Chondrocyte (in vitro differentiated cells): Measurements from ENCODE around the gene ZNF618. TPM values are rescaled to one million over a fixed set of nuclear protein-coding genes. Genes with fewer than 3 reads are reported as not detected.

ENCODE experiments used
- DNase-seq: peaks from one replicate; pipeline ENCODE4 v3.0.0; 2021; ENCODE audit warnings: mixed read lengths, low spot score
- H3K27ac Mint-ChIP-seq: one replicate; pipeline ENCODE4 v1.8.0; 2021; ENCODE audit warnings: mild to moderate bottlenecking, moderate library complexity, mixed read lengths; ENCODE audit not compliant: unreplicated experiment
- H3K27me3 Mint-ChIP-seq: 2 replicates; pipeline ENCODE4 v1.8.0; 2021; ENCODE audit warnings: low read depth, mixed read lengths
- H3K36me3 Mint-ChIP-seq: 2 replicates; pipeline ENCODE4 v1.8.0; 2021; ENCODE audit warnings: low read depth, mixed read lengths
- H3K4me1 Mint-ChIP-seq: 2 replicates; pipeline ENCODE4 v1.8.0; 2021; ENCODE audit warnings: low read depth, mild to moderate bottlenecking, mixed read lengths
- H3K4me3 Mint-ChIP-seq: one replicate; pipeline ENCODE4 v1.8.0; 2021; ENCODE audit warnings: mild to moderate bottlenecking, moderate library complexity, mixed read lengths; ENCODE audit not compliant: unreplicated experiment
- H3K9me3 Mint-ChIP-seq: 2 replicates; pipeline ENCODE4 v1.8.0; 2021; ENCODE audit warnings: low read depth, mixed read lengths
- CTCF ChIP-seq: fragments of 200-600 bp; sonication (generic); IDR thresholded peaks from 2 replicates; pipeline ENCODE4 v1.5.0; 2021; ENCODE audit warnings: antibody characterized with exemption, mild to moderate bottlenecking, moderate library complexity
- total RNA-seq: library from RNA; stranded (reverse); gene quantifications from 3 replicates; pipeline ENCODE4 v1.2.1, GENCODE V29; 2021

Gene ZNF618
- total RNA-seq, 1 donor from 2014 or later = 25.5 TPM

DNA sequence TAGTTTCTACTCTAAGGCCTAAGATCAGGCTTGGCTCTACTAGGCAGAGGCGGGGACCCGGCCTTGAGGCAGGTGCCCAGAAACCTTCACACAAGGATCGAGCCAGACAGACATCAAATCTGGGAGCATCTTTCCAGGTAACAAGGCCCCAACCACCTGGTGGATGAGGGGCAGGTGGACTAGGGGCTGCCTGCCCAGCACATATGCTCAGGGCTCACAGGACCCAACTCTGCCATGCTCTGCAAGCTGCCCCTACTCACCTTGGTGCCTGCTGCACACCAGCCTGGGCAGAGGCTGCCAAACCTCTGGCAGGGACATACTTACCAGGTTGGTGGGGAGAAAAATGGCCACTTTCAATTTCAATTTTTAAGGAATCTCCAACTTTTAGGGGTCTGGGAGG, 2.2 kb upstream of the ZNF618 start:
- H3K27me3 Mint-ChIP-seq = peaks cover 5% of the 10 kb centered on the region
- H3K9me3 Mint-ChIP-seq = no peaks in the 10 kb centered on the region
- no peak overlapping the region for H3K27ac Mint-ChIP-seq
- no peak for DNase-seq
- TF ChIP-seq CTCF = no peak
- no peaks in the 10 kb centered on the region for H3K36me3 Mint-ChIP-seq
- peaks cover 19% of the 10 kb centered on the region for H3K4me1 Mint-ChIP-seq
- no peak overlapping the region for H3K4me3 Mint-ChIP-seq

DNA sequence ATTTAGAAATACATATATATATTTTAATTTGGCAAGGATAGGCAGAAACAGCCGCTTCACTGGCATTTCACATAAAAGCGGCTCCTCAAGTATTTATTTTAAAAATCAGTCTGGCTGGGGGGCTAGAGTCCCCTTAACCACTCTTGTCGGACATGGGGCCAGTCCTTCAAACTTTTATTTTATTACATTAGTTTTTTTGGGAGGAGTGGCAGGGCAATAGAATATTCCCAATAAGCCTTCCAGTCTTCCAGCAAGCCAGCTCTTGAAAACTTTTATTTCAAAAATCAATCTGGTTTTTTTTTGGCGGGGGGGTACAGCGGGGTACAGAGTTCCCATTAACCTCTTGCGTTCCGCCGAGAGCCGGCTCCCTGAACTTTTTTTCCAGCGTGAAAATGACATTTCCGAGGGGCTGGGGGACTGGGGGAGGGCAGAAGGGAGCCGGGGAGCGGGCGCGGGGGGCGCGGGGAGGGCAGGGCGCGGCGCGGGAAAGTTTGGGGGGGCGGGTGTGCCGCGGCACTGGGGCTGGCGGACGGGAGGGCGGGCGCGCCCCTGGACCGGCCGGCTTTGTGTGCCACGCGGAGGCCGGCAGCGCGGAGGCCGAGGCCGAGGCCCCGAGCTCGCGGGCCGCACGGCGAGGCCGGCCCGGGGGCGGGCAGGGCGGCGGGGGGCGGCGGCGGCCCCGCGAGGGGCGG, 504 bp upstream of the ZNF618 start:
- Mint-ChIP-seq H3K36me3 (no peaks in the 10 kb centered on the region), H3K9me3 (no peaks in the 10 kb centered on the region), H3K27me3 (peaks cover 5% of the 10 kb centered on the region), H3K27ac (no peak overlapping the region), H3K4me3 (peak overlapping the region; percentile 65), H3K4me1 (peaks cover 34% of the 10 kb centered on the region)
- no peak for DNase-seq
- TF ChIP-seq CTCF = no peak

GRCh38 chr9:113876993-113877368, 872 bp downstream of the ZNF618 start:
- no peak for DNase-seq
- no peaks in the 10 kb centered on the region for H3K36me3 Mint-ChIP-seq
- H3K4me1 Mint-ChIP-seq = peaks cover 39% of the 10 kb centered on the region
- no peak for TF ChIP-seq CTCF
- H3K9me3 Mint-ChIP-seq = no peaks in the 10 kb centered on the region
- H3K27me3 Mint-ChIP-seq = no peaks in the 10 kb centered on the region
- peak overlapping the region; percentile 93 for H3K27ac Mint-ChIP-seq
- peak overlapping the region; percentile 92 for H3K4me3 Mint-ChIP-seq

DNA sequence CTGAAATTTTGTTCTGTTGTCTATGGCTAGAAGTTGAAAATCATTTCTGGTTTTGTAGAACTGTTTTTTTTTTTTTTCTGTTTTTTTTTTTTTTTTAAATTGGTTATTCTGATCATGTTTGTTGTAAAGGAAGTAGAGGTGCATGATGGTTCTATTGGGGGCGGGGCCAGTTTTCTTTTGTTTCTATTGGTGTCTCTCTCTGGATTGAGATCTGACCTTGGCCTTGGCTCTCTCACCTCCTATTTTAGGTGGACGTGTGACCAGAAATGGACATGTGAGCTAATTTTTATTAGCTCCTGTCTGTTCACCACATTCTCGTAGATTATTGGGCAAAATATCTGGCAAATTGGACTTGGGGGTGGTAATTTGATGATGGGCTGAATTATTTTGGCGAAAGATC, 3.2 kb downstream of the ZNF618 start:
- no peaks in the 10 kb centered on the region for H3K9me3 Mint-ChIP-seq
- no peak for TF ChIP-seq CTCF
- peak overlapping the region; percentile 23 for H3K4me3 Mint-ChIP-seq
- H3K27me3 Mint-ChIP-seq = no peaks in the 10 kb centered on the region
- H3K4me1 Mint-ChIP-seq = peaks cover 47% of the 10 kb centered on the region
- no peaks in the 10 kb centered on the region for H3K36me3 Mint-ChIP-seq
- DNase-seq = no peak
- peak overlapping the region; percentile 22 for H3K27ac Mint-ChIP-seq

DNA sequence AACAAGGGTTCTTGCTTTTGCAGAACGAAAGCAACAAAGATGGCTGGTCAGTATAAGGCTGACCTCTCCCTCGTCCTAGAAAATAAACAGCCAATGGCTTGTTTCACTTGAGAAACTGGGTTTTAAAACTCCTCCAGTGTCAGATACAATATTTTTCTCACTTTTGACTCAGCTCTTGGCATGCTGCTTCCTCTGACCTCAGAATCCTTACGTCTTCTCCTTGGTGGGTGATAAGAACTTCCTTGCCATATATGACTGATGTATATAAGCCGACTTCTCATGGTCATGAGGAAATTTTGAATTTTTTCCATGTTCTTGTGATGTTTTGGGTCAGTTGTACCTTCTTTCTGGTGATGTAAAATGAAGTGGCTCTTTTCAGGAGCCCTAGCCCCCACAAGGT, 3.8 kb downstream of the ZNF618 start:
- no peak for DNase-seq
- Mint-ChIP-seq H3K4me1 (peaks cover 53% of the 10 kb centered on the region), H3K4me3 (no peak overlapping the region), H3K9me3 (no peaks in the 10 kb centered on the region), H3K36me3 (no peaks in the 10 kb centered on the region), H3K27me3 (no peaks in the 10 kb centered on the region), H3K27ac (no peak overlapping the region)
- TF ChIP-seq CTCF = no peak
